Upper lobe of left lung (tissue), 6 donors: ENCODE measurements around the gene ACACA. TPM values are rescaled to one million over a fixed set of nuclear protein-coding genes. Genes with fewer than 3 reads are reported as not detected.

ENCODE experiments used
- ATAC-seq, 2 donors: fragments of 200-7000 bp; cut with Tn5 transposase; one replicate each; pipeline ENCODE4 v1.9.1; 2022; ENCODE audit warnings: mild to moderate bottlenecking in 2 of 2, moderate library complexity in 2 of 2; ENCODE audit not compliant: low FRiP score in 2 of 2
- DNase-seq, 2 donors: peaks; one replicate each; pipeline ENCODE4 v3.0.0-alpha.2; 2019 to 2020
- H3K27ac ChIP-seq, 4 donors: fragments of 200-600 bp; sonication (generic); one replicate each; pipeline ENCODE4 v1.5.1; 2016 to 2019
- H3K27me3 ChIP-seq, 4 donors: fragments of 200-600 bp; sonication (generic); one replicate each; pipeline ENCODE4 v1.5.1; 2017 to 2019
- H3K36me3 ChIP-seq, 4 donors: fragments of 200-600 bp; sonication (generic); one replicate each; pipeline ENCODE4 v1.5.1; 2016 to 2019
- H3K4me1 ChIP-seq, 4 donors: fragments of 200-600 bp; sonication (generic); one replicate each; pipeline ENCODE4 v1.5.1; 2018 to 2019
- H3K4me3 ChIP-seq, 4 donors: fragments of 200-600 bp; sonication (generic); one replicate each; pipeline ENCODE4 v1.5.1; 2017 to 2019; ENCODE audit warnings: mild to moderate bottlenecking in 2 of 4, moderate library complexity in 1 of 4
- H3K9me3 ChIP-seq, 4 donors: fragments of 200-600 bp; sonication (generic); one replicate each; pipeline ENCODE4 v1.5.1; 2018 to 2019
- EP300 ChIP-seq, 4 donors: sonication (generic); formaldehyde crosslinking; IDR thresholded peaks; one replicate each; pipeline ENCODE4 v1.5.1; 2017; ENCODE audit warnings: antibody characterized with exemption in 4 of 4, control low read depth in 2 of 4
- POLR2A ChIP-seq, 4 donors: fragments of 450-650 bp; IDR thresholded peaks; one replicate each; pipeline ENCODE4 v1.5.1; 2016 to 2017; ENCODE audit warnings: antibody characterized with exemption in 4 of 4, mild to moderate bottlenecking in 2 of 4
- POLR2AphosphoS5 ChIP-seq, 2 donors: sonication (generic); formaldehyde crosslinking; IDR thresholded peaks; one replicate each; pipeline ENCODE4 v1.5.1; 2017; ENCODE audit warnings: antibody characterized with exemption in 2 of 2
- WGBS, 2 donors: methylation state at CpG; one replicate each; pipeline ENCODE4 v1.1.5; 2017 to 2018; 5-methylcytosine and 5-hydroxymethylcytosine counted together
- total RNA-seq, 6 donors: library from RNA; depleted of rRNA in 4 of 6; stranded (reverse); fragments of >200 nt in 4 of 6; gene quantifications; one replicate each; pipeline versions ENCODE4 v1.1.0 to v1.2.1, GENCODE V29; 2016 to 2021
- TF ChIP-seq, protein P1 (sequence below), 6 experiments: fragments of 450-650 bp in 4 of 6; fragments of 200-600 bp in 2 of 6; sonication (generic) in 2 of 6; IDR thresholded peaks; one replicate each; pipeline ENCODE4 v1.5.1; 2016 to 2019; ENCODE audit warnings: antibody characterized with exemption in 6 of 6
- donor health status: DM: no; HTN: no; CAD: no; lungs with moderate emphysema.
- donor health status: DM: no; HTN: yes; CAD: no; lungs with severe emphysema.

The ACACA gene
- total RNA-seq, 6 donors from 2014 or later: 55.7 to 129 (median 91.9) TPM

DNA sequence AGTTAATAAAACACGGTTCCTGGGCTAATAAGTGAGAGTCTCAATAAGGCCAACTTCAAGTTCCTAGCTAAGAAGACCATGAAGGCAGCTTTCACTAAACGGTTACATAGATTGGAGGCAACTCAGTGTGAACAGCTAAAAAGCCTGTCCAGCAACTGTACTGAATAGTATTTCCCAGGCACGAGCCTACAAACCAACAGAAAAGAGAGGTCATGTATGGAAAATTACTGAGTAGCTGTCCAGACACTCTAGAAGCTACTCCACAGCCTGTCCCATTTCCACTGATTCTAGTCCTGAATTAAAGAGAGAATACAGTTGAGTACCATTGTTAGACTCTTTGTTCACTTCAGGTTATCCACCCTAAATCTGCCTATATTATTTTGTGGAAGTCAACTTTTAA, 67.3 kb downstream of the ACACA start:
- DNase-seq (no peak), ATAC-seq (no peak)

DNA sequence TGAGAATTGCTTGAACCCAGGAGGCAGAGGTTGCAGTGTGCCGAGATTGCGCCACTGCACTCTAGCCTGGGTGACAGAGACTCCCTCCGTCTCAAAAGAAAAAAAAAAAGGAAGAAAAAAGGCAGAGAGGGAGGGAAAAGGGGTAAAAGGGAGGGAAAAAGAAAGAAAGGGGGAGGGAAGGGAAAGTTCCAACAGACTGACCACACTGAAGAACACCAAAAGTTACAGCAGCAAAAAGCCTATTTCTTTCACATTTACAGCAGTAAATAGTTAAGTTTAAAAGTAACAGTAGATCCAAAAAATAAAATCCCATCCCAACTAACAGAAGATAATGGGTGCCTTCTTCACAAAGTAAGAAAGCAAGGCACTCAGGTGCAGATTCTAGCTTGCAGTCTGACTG, 67.8 kb downstream of the ACACA start:
- Histone ChIP-seq H3K4me3 (no peak overlapping the region), H3K9me3 (no peaks in the 10 kb centered on the region), H3K4me1 (peaks cover 0 to 8% (median 0%) of the 10 kb centered on the region in 4 donors), H3K27me3 (no peaks in the 10 kb centered on the region), H3K27ac (peak overlapping the region in 1 of 4 donors; percentile 35), H3K36me3 (peaks cover 0 to 3% (median 2%) of the 10 kb centered on the region in 4 donors)
- ATAC-seq (no peak), DNase-seq (no peak)
- 82 to 83% methylated on average over 3 of the region's 3 CpGs for WGBS, 2 donors
- TF ChIP-seq POLR2A (IDR thresholded peaks at IDR 0.05): no peak
- TF ChIP-seq, protein P1, sequence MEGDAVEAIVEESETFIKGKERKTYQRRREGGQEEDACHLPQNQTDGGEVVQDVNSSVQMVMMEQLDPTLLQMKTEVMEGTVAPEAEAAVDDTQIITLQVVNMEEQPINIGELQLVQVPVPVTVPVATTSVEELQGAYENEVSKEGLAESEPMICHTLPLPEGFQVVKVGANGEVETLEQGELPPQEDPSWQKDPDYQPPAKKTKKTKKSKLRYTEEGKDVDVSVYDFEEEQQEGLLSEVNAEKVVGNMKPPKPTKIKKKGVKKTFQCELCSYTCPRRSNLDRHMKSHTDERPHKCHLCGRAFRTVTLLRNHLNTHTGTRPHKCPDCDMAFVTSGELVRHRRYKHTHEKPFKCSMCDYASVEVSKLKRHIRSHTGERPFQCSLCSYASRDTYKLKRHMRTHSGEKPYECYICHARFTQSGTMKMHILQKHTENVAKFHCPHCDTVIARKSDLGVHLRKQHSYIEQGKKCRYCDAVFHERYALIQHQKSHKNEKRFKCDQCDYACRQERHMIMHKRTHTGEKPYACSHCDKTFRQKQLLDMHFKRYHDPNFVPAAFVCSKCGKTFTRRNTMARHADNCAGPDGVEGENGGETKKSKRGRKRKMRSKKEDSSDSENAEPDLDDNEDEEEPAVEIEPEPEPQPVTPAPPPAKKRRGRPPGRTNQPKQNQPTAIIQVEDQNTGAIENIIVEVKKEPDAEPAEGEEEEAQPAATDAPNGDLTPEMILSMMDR (IDR thresholded peaks at IDR 0.05): no peak
- no peak for TF ChIP-seq POLR2AphosphoS5 (IDR thresholded peaks at IDR 0.05)
- no peak for TF ChIP-seq EP300 (IDR thresholded peaks at IDR 0.05)

More for the DNA sequence above, 67.3 kb downstream of the ACACA start:
- Histone ChIP-seq H3K4me1 (peaks cover 0 to 8% (median 0%) of the 10 kb centered on the region in 4 donors), H3K27ac (peak overlapping the region in 1 of 4 donors; percentile 35), H3K4me3 (no peak overlapping the region), H3K27me3 (no peaks in the 10 kb centered on the region), H3K9me3 (no peaks in the 10 kb centered on the region), H3K36me3 (peaks cover 0 to 3% (median 2%) of the 10 kb centered on the region in 4 donors)
- 64 to 68% methylated on average over 3 of the region's 3 CpGs for WGBS, 2 donors
- TF ChIP-seq POLR2A (IDR thresholded peaks at IDR 0.05) (no peak), POLR2AphosphoS5 (IDR thresholded peaks at IDR 0.05) (no peak), EP300 (IDR thresholded peaks at IDR 0.05) (no peak)
- TF ChIP-seq, protein P1 (IDR thresholded peaks at IDR 0.05): no peak

DNA sequence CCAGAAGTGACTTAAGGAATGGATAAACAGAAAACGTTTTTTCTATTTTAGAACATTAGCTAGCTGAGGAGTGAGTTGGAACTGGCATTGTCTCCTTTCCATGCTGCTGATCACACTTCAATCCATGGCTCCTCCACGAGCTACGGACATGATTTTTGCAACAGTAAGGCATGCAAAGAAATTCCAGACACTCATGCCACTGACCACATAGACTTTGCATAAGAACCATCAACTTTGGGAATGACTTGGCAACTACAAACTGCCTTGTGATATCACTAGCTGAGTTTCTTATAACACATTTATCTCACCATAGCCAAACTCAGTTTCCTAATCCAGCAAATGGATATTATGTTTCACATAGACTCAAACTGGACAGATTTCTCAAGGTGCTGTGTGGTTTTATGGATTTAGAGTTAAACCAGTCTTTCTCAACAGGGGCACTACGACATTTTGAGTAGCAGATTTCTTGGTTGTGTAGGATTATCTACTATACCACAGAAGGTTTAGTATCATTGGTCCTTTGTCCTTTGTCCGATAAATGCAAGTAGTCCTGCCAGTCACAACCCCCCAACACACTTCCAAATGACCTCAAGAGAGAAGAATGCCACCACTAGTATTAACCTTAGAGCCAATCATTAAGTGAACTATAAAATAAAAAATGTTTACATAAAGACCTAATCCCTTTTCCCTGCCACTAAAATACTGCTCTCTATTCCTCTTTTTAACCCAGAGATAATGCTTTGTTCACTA, 79.1 kb downstream of the ACACA start:
- Histone ChIP-seq H3K4me3 (no peak overlapping the region), H3K27ac (no peak overlapping the region), H3K9me3 (no peaks in the 10 kb centered on the region), H3K4me1 (no peaks in the 10 kb centered on the region), H3K27me3 (no peaks in the 10 kb centered on the region), H3K36me3 (peaks cover 3 to 30% (median 15%) of the 10 kb centered on the region in 4 donors)
- DNase-seq (no peak), ATAC-seq (peak in 1 of 2 donors; percentile 63)
- 65 to 78% methylated on average over 5 of the region's 5 CpGs for WGBS, 2 donors
- TF ChIP-seq, protein P1 (IDR thresholded peaks at IDR 0.05): no peak
- TF ChIP-seq EP300 (IDR thresholded peaks at IDR 0.05): no peak
- no peak for TF ChIP-seq POLR2A (IDR thresholded peaks at IDR 0.05)
- no peak for TF ChIP-seq POLR2AphosphoS5 (IDR thresholded peaks at IDR 0.05)

DNA sequence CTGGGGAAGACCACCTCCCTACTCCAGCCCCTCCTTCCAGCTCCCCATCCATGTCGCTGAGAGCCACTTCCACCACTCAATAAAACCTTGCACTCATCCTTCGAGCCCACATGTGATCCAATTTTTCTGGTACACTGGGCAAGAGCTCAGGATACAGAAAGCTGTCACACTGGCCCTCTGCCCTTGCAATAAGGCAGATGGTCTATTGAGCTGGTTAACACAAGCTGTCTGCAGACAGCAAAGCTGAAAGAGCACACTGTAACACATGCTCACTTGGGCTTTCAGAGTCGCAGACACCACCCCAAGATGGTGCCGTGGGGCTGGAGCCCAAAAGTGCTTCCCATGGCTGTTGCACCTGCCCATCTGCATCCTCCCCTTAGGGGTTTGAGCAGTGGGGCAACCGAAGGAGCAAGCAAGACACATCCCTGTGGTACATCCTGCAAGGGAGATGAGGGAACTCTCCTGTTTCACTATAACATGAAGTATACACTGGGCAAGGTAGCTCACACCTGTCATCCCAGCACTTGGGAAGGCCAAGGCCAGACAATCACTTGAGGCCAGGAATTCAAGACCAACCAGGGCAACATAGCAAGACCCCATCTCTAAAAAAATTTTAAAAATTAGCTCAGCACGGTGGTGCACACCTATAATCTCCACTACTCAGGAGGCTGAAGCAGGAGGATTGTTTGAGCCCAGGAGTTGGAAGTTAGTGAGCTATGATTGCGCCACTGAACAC, 83.6 kb downstream of the ACACA start:
- TF ChIP-seq, protein P1 (IDR thresholded peaks at IDR 0.05): no peak
- TF ChIP-seq POLR2AphosphoS5 (IDR thresholded peaks at IDR 0.05): no peak
- no peak for TF ChIP-seq POLR2A (IDR thresholded peaks at IDR 0.05)
- no peak for TF ChIP-seq EP300 (IDR thresholded peaks at IDR 0.05)
- no peak for DNase-seq
- no peaks in the 10 kb centered on the region for H3K9me3 ChIP-seq
- no peak overlapping the region for H3K4me3 ChIP-seq
- H3K27ac ChIP-seq: no peak overlapping the region
- 91 to 95% methylated on average over 4 to 7 of the region's 7 CpGs for WGBS, 2 donors
- peaks cover 0 to 11% (median 8%) of the 10 kb centered on the region in 4 donors for H3K36me3 ChIP-seq
- H3K27me3 ChIP-seq: no peaks in the 10 kb centered on the region
- no peaks in the 10 kb centered on the region for H3K4me1 ChIP-seq
- ATAC-seq: no peak
